Liver (tissue), 9 donors: Measurements from ENCODE around the gene FMO4. TPM values are rescaled to one million over a fixed set of nuclear protein-coding genes. Genes with fewer than 3 reads are reported as not detected.

ENCODE experiments used
- DNase-seq: peaks from one replicate; pipeline ENCODE4 v3.0.0-alpha.2; 2017; ENCODE audit warnings: low spot score
- H3K27ac ChIP-seq, 2 donors: one replicate each; pipeline ENCODE4 v1.7.0; 2013; ENCODE audit warnings: inconsistent platforms in 2 of 2, low read length in 2 of 2, control low read depth in 1 of 2, low read depth in 1 of 2, mild to moderate bottlenecking in 1 of 2
- H3K27me3 ChIP-seq, 4 donors: one replicate each; pipeline versions ENCODE4 v1.6.1 to v1.7.0; 2013; ENCODE audit warnings: low read length in 3 of 4, inconsistent platforms in 1 of 4, mild to moderate bottlenecking in 1 of 4, moderate library complexity in 1 of 4; ENCODE audit not compliant: control insufficient read depth in 4 of 4, insufficient read depth in 4 of 4
- H3K36me3 ChIP-seq, 4 donors: one replicate each; pipeline versions ENCODE4 v1.6.1 to v1.7.0; 2013; ENCODE audit warnings: low read length in 3 of 4, mild to moderate bottlenecking in 3 of 4, low read depth in 1 of 4, moderate library complexity in 1 of 4; ENCODE audit not compliant: control insufficient read depth in 4 of 4, insufficient read depth in 3 of 4
- H3K4me1 ChIP-seq, 4 donors: one replicate each; pipeline versions ENCODE4 v1.6.1 to v1.7.0; 2013; ENCODE audit warnings: low read length in 3 of 4, mild to moderate bottlenecking in 3 of 4, moderate library complexity in 1 of 4; ENCODE audit not compliant: control insufficient read depth in 4 of 4, insufficient read depth in 4 of 4
- H3K4me3 ChIP-seq, 3 donors: one replicate each; pipeline versions ENCODE4 v1.6.1 to v1.7.0; 2013; ENCODE audit warnings: low read length in 3 of 3, control low read depth in 1 of 3, low read depth in 1 of 3, mild to moderate bottlenecking in 1 of 3
- H3K9ac ChIP-seq, 2 donors: one replicate each; pipeline ENCODE4 v1.7.0; 2013; ENCODE audit warnings: low read length in 2 of 2, mild to moderate bottlenecking in 2 of 2, moderate library complexity in 2 of 2, control low read depth in 1 of 2, low read depth in 1 of 2
- H3K9me3 ChIP-seq, 4 donors: one replicate each; pipeline versions ENCODE4 v1.6.1 to v1.7.0; 2013; ENCODE audit warnings: low read length in 3 of 4; ENCODE audit not compliant: control insufficient read depth in 4 of 4
- ATF3 ChIP-seq: IDR thresholded peaks from 2 replicates; pipeline ENCODE4 v1.6.1; 2016; ENCODE audit warnings: antibody characterized with exemption
- CTCF ChIP-seq: fragments of 150-350 bp; IDR thresholded peaks from 2 replicates; pipeline ENCODE4 v1.5.1; 2017; ENCODE audit warnings: improper control_type of control experiment, low read depth, low read length; ENCODE audit not compliant: missing input control
- EGR1 ChIP-seq, 2 donors: IDR thresholded peaks; 2 replicates each; pipeline ENCODE4 v1.6.1; 2016 to 2018; ENCODE audit warnings: antibody characterized with exemption in 2 of 2, low read depth in 2 of 2
- FOXA1 ChIP-seq: IDR thresholded peaks from 2 replicates; pipeline ENCODE4 v1.6.1; 2016; ENCODE audit warnings: antibody characterized with exemption
- FOXA2 ChIP-seq: IDR thresholded peaks from 2 replicates; pipeline ENCODE4 v1.6.1; 2016; ENCODE audit warnings: antibody characterized with exemption
- GABPA ChIP-seq, 2 donors: IDR thresholded peaks in 1 of 2; conservative IDR thresholded peaks in 1 of 2; 2 replicates each; pipeline ENCODE4 v1.6.1; 2016; ENCODE audit warnings: antibody characterized with exemption in 2 of 2, mild to moderate bottlenecking in 1 of 2, moderate library complexity in 1 of 2
- HNF4A ChIP-seq, 2 donors: conservative IDR thresholded peaks; 2 replicates each; pipeline ENCODE4 v1.6.1; 2016; ENCODE audit warnings: antibody characterized with exemption in 2 of 2, mild to moderate bottlenecking in 2 of 2
- HNF4G ChIP-seq: IDR thresholded peaks from 2 replicates; pipeline ENCODE4 v1.6.1; 2016; ENCODE audit warnings: antibody characterized with exemption
- JUND ChIP-seq, 2 donors: IDR thresholded peaks; 2 replicates each; pipeline ENCODE4 v1.6.1; 2016; ENCODE audit warnings: antibody characterized with exemption in 2 of 2
- MAX ChIP-seq: IDR thresholded peaks from 2 replicates; pipeline ENCODE4 v1.6.1; 2016; ENCODE audit warnings: antibody characterized with exemption
- NR2F2 ChIP-seq: IDR thresholded peaks from 2 replicates; pipeline ENCODE4 v1.6.1; 2016; ENCODE audit warnings: antibody characterized with exemption
- RAD21 ChIP-seq, 2 donors: IDR thresholded peaks; 2 replicates each; pipeline ENCODE4 v1.6.1; 2016; ENCODE audit warnings: antibody characterized with exemption in 2 of 2, mild to moderate bottlenecking in 2 of 2
- RXRA ChIP-seq, 2 donors: IDR thresholded peaks; 2 replicates each; pipeline ENCODE4 v1.6.1; 2017 to 2018; ENCODE audit warnings: antibody characterized with exemption in 2 of 2, mild to moderate bottlenecking in 1 of 2
- SP1 ChIP-seq: IDR thresholded peaks from 2 replicates; pipeline ENCODE4 v1.6.1; 2018; ENCODE audit warnings: antibody characterized with exemption, mild to moderate bottlenecking
- TAF1 ChIP-seq: conservative IDR thresholded peaks from 2 replicates; pipeline ENCODE4 v1.6.1; 2016; ENCODE audit warnings: antibody characterized with exemption, mild to moderate bottlenecking
- YY1 ChIP-seq: IDR thresholded peaks from 2 replicates; pipeline ENCODE4 v1.6.1; 2016; ENCODE audit warnings: antibody characterized with exemption, mild to moderate bottlenecking
- WGBS: extraction: QIAGEN DNeasy Blood & Tissue Kit; methylation state at CpG from one replicate; pipeline ENCODE4 v1.1.7; 2013; 5-methylcytosine and 5-hydroxymethylcytosine counted together
- polyA plus RNA-seq, 2 donors: library from polyadenylated mRNA; stranded (reverse) in 1 of 2; unstranded in 1 of 2; fragments of 200-250 nt in 1 of 2; fragments of >200 nt in 1 of 2; fragmentation: Nextera tagmentation in 1 of 2; extraction: Ambion mirVana in 1 of 2; gene quantifications; one replicate each; pipeline versions ENCODE4 v1.2.1 to v1.2.3, GENCODE V29; 2013 to 2015
- total RNA-seq, 2 donors: library from RNA; depleted of rRNA; stranded (reverse); fragments of >200 nt; gene quantifications; one replicate each; pipeline ENCODE4 v1.2.3, GENCODE V29; 2014
- TF ChIP-seq, protein P1 (sequence below): IDR thresholded peaks from 2 replicates; pipeline ENCODE4 v1.6.1; 2016; ENCODE audit warnings: antibody characterized with exemption, mild to moderate bottlenecking
- TF ChIP-seq, protein P2 (sequence below): IDR thresholded peaks from 2 replicates; pipeline ENCODE4 v1.6.1; 2016; ENCODE audit warnings: antibody characterized with exemption
- donor health status: healthy.
- donor health status: healthy.
- donor health status: healthy.
- donor health status: healthy.
- donor health status: healthy.

Gene FMO4
- total and polyA plus RNA-seq, 4 donors, result 7.2 to 26.9 (median 9.3) TPM

GRCh38 chr1:171267391-171267790 is 46.6 kb upstream of the FMO4 start (continued):
- TF ChIP-seq, protein P1, sequence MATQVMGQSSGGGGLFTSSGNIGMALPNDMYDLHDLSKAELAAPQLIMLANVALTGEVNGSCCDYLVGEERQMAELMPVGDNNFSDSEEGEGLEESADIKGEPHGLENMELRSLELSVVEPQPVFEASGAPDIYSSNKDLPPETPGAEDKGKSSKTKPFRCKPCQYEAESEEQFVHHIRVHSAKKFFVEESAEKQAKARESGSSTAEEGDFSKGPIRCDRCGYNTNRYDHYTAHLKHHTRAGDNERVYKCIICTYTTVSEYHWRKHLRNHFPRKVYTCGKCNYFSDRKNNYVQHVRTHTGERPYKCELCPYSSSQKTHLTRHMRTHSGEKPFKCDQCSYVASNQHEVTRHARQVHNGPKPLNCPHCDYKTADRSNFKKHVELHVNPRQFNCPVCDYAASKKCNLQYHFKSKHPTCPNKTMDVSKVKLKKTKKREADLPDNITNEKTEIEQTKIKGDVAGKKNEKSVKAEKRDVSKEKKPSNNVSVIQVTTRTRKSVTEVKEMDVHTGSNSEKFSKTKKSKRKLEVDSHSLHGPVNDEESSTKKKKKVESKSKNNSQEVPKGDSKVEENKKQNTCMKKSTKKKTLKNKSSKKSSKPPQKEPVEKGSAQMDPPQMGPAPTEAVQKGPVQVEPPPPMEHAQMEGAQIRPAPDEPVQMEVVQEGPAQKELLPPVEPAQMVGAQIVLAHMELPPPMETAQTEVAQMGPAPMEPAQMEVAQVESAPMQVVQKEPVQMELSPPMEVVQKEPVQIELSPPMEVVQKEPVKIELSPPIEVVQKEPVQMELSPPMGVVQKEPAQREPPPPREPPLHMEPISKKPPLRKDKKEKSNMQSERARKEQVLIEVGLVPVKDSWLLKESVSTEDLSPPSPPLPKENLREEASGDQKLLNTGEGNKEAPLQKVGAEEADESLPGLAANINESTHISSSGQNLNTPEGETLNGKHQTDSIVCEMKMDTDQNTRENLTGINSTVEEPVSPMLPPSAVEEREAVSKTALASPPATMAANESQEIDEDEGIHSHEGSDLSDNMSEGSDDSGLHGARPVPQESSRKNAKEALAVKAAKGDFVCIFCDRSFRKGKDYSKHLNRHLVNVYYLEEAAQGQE, result no peak
- TF ChIP-seq MAX (no peak), GABPA (IDR thresholded peaks at IDR 0.05 in 1 of 2, conservative IDR thresholded peaks at IDR 0.05 in 1 of 2) (no peak)

DNA sequence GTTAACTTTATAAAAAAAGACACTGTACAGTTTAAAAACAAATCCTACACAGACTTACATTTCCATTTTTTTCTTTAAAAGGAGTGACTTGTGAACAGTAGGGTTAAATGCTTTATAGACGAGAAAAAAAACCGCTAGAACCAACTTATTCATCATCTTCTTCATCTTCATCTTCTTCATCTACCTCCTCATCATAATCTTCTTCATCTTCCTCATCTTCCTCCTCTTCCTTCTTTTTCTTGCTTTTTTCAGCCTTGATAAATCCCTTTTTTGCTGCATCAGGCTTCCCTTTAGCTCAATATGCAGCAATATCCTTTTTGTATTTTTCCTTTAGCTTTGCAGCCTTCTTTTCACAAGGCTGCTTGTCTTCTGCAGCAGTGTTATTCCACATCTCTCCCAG is 43.2 kb upstream of the FMO4 start:
- Histone ChIP-seq H3K36me3 (no peaks in the 10 kb centered on the region), H3K27me3 (no peaks in the 10 kb centered on the region), H3K4me1 (no peaks in the 10 kb centered on the region), H3K4me3 (no peak overlapping the region), H3K27ac (no peak overlapping the region), H3K9ac (no peak overlapping the region), H3K9me3 (no peaks in the 10 kb centered on the region)
- DNase-seq, result no peak
- WGBS, result 96% methylated on average over 2 of the region's 2 CpGs
- TF ChIP-seq YY1 (no peak), HNF4A (conservative IDR thresholded peaks at IDR 0.05) (no peak), FOXA1 (no peak), EGR1 (IDR thresholded peaks at IDR 0.05; ENCODE audit: low read depth in 2 of 2) (no peak), TAF1 (no peak), HNF4G (no peak), GABPA (IDR thresholded peaks at IDR 0.05 in 1 of 2, conservative IDR thresholded peaks at IDR 0.05 in 1 of 2) (no peak), SP1 (no peak), JUND (IDR thresholded peaks at IDR 0.05) (no peak), NR2F2 (no peak), FOXA2 (no peak), ATF3 (no peak), CTCF (no peak), MAX (no peak), RXRA (IDR thresholded peaks at IDR 0.05) (no peak), RAD21 (IDR thresholded peaks at IDR 0.05) (no peak)
- TF ChIP-seq, protein P2, sequence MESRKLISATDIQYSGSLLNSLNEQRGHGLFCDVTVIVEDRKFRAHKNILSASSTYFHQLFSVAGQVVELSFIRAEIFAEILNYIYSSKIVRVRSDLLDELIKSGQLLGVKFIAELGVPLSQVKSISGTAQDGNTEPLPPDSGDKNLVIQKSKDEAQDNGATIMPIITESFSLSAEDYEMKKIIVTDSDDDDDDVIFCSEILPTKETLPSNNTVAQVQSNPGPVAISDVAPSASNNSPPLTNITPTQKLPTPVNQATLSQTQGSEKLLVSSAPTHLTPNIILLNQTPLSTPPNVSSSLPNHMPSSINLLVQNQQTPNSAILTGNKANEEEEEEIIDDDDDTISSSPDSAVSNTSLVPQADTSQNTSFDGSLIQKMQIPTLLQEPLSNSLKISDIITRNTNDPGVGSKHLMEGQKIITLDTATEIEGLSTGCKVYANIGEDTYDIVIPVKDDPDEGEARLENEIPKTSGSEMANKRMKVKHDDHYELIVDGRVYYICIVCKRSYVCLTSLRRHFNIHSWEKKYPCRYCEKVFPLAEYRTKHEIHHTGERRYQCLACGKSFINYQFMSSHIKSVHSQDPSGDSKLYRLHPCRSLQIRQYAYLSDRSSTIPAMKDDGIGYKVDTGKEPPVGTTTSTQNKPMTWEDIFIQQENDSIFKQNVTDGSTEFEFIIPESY, result no peak
- TF ChIP-seq, protein P1, result no peak
